SIG-M5 treated with dmso at 0.1 percent for 504 hours (cell line): ENCODE measurements around the gene SH3BP5.
"Not testable (repeated sequence)": the region's sequence is repeated elsewhere in the genome, so short reads cannot be mapped to it uniquely, and the experiment has no call there.

Experiments used
- DNase-seq: peaks from one replicate; lab custom pipeline; 2025; ENCODE audit not compliant: unreplicated experiment; lab: John Stamatoyannopoulos, UW

SH3BP5 gene

GRCh38 chr3:15332405-15333098 lies at the start of gene SH3BP5:
SH3BP5 (minus strand) TSS chr3:15332586; CDS start chr3:15332408, 178 bp downstream.
- DNase-seq = peak; percentile 61

- no peak for DNase-seq
Observed at GRCh38 chr3:15380980-15381890, 48.8 kb upstream of the SH3BP5 start.

- peak; percentile 97 for DNase-seq
Observed at GRCh38 chr3:15377961-15378791, 45.8 kb upstream of the SH3BP5 start.

- DNase-seq = no peak
Observed at GRCh38 chr3:15375461-15376000, 43.1 kb upstream of the SH3BP5 start.

- no peak for DNase-seq
Observed at GRCh38 chr3:15372918-15373317, 40.5 kb upstream of the SH3BP5 start.

GRCh38 chr3:15368561-15369135 lies 36.3 kb upstream of the SH3BP5 start:
- no peak for DNase-seq

- no peak for DNase-seq
Observed at GRCh38 chr3:15367059-15367458, 34.7 kb upstream of the SH3BP5 start.

GRCh38 chr3:15364078-15364477 lies 31.7 kb upstream of the SH3BP5 start:
- not testable (repeated sequence) for DNase-seq

- peak; percentile 31 for DNase-seq
Observed at GRCh38 chr3:15361494-15362214, 29.3 kb upstream of the SH3BP5 start.

- peak; percentile 77 for DNase-seq
Observed at GRCh38 chr3:15360788-15361493, 28.6 kb upstream of the SH3BP5 start.

GRCh38 chr3:15359677-15360397 lies 27.5 kb upstream of the SH3BP5 start:
- DNase-seq = no peak

- DNase-seq = not testable (repeated sequence)
Observed at GRCh38 chr3:15356651-15357061, 24.3 kb upstream of the SH3BP5 start.

GRCh38 chr3:15356176-15356575 lies 23.8 kb upstream of the SH3BP5 start:
- no peak for DNase-seq

- DNase-seq = no peak
Observed at GRCh38 chr3:15355086-15355485, 22.7 kb upstream of the SH3BP5 start.

- DNase-seq = no peak
Observed at GRCh38 chr3:15354485-15354884, 22.1 kb upstream of the SH3BP5 start.

- DNase-seq = no peak
Observed at GRCh38 chr3:15350141-15350540, 17.8 kb upstream of the SH3BP5 start.

GRCh38 chr3:15349438-15349837 lies 17.1 kb upstream of the SH3BP5 start:
- DNase-seq = not testable (repeated sequence)

GRCh38 chr3:15348246-15348645 lies 15.9 kb upstream of the SH3BP5 start:
- DNase-seq = peak; percentile 36

- DNase-seq = no peak
Observed at GRCh38 chr3:15347737-15348110, 15.3 kb upstream of the SH3BP5 start.
